22Rv1 (cell line): ENCODE results near the gene RAD51B.

Source experiments
- H3K27ac ChIP-seq: fragments of 450-650 bp; 2 replicates; pipeline ENCODE4 v1.5.1; 2017
- CTCF ChIP-seq: fragments of 450-650 bp; IDR thresholded peaks from 2 replicates; pipeline ENCODE4 v1.5.1; 2017; ENCODE audit warnings: mild to moderate bottlenecking
- ZFX ChIP-seq: fragments of 450-650 bp; IDR thresholded peaks from 2 replicates; pipeline ENCODE4 v1.6.1; 2017; ENCODE audit warnings: antibody characterized with exemption, borderline replicate concordance

Gene RAD51B

GRCh38 chr14:68692216-68692615, 872.6 kb downstream of the RAD51B start:
- H3K27ac ChIP-seq, result no peak overlapping the region
- no peak for TF ChIP-seq CTCF
- TF ChIP-seq ZFX, result no peak

DNA sequence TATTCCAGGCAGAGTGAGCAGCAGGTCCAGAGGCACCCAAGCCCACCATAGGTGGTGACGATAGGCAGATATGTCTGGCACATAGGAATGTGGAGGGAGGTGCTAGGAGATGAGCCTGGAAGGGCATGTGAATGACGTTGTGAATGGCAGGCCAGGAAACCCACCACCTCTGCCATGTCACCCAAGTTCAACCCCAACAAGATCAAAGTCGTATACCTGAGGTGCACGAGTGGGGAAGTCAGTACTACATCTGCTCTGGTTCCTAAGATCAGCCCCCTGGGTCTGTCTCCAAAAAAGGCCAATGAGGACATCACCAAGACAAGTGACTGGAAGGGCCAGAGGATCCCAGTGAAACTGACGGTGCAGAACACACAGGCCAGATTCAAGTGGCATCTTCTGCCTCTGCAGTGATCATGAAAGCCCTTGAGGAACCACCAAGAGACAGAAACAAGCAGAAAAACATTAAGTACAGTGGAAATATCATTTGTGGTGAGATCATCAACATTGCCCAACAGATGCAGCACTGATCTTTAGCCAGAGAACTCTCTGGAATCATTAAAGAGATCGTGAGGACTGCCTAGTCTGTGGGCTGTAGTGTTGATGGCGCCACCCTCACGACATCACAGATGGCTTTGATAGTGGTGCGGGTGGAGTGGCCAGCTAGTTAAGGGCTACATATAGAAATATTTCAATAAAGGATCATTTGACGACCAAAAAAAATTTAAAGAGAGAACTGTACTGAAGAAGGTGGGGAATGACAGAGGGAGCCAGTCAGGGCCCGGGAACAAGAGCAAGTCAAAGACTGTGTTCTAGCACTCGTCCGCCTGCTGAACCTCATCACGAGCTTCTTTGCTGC, 873.6 kb downstream of the RAD51B start:
- no peak for TF ChIP-seq ZFX
- no peak for TF ChIP-seq CTCF
- H3K27ac ChIP-seq, result no peak overlapping the region

GRCh38 chr14:68693926-68694325, 874.3 kb downstream of the RAD51B start:
- no peak overlapping the region for H3K27ac ChIP-seq
- no peak for TF ChIP-seq CTCF
- no peak for TF ChIP-seq ZFX

GRCh38 chr14:68694516-68695235, 875.1 kb downstream of the RAD51B start:
- H3K27ac ChIP-seq, result no peak overlapping the region
- TF ChIP-seq ZFX (no peak), CTCF (no peak)

DNA sequence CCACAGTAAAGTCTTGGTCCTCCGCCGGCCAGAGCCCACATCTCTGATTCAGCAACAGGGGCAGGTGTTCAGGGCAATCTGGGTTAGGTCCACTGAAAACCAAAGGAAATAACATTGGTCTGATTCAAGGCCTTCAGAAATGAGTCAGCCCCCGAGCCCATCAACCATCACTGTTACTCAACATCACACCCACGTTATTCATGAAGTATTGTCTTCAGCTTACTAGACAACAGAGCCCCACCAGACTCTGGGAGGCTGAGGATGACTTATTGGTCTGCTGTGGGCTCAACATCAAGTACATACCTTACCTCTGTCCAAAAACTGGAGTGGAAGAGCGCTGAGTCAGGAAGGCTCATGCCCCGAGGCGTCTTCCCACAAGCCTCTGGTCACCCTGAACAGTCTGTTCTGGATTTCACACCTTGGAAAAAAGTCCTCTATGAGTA, 875.8 kb downstream of the RAD51B start:
- TF ChIP-seq CTCF, result no peak
- TF ChIP-seq ZFX, result no peak
- H3K27ac ChIP-seq, result no peak overlapping the region

DNA sequence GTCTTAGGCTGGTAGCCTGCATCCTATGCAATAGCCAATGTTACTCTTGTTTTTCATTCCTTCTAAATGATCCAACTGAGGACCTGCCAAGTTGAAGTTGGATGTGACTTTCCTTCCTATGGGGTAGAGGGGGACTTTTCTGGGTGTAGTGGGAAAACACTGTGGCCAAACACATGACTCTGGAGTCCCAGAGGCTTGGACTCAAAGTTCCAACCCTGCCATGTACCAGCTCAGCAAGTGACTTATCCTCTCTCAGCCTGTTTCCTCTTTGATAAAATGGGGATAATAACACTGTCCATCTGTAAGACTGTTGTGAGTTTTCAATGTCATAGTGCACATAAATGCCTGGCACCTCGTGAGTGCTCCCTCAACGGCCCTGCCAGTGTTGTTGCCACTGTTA, 876.3 kb downstream of the RAD51B start:
- H3K27ac ChIP-seq, result no peak overlapping the region
- TF ChIP-seq CTCF, result no peak
- TF ChIP-seq ZFX, result no peak

- H3K27ac ChIP-seq, result no peak overlapping the region
- TF ChIP-seq CTCF (no peak), ZFX (no peak)
Observed at GRCh38 chr14:68696266-68696665, 876.7 kb downstream of the RAD51B start.
